ENCODE results near the gene JAM3. TPM values are rescaled to one million over a fixed set of nuclear protein-coding genes. Genes with fewer than 3 reads are reported as not detected.

JAM3 gene
- total and polyA plus RNA-seq, 2 donors (not counting 3 experiments of a cell fraction or from before 2014, with no cell fraction given): 78.8 to 137 TPM

DNA sequence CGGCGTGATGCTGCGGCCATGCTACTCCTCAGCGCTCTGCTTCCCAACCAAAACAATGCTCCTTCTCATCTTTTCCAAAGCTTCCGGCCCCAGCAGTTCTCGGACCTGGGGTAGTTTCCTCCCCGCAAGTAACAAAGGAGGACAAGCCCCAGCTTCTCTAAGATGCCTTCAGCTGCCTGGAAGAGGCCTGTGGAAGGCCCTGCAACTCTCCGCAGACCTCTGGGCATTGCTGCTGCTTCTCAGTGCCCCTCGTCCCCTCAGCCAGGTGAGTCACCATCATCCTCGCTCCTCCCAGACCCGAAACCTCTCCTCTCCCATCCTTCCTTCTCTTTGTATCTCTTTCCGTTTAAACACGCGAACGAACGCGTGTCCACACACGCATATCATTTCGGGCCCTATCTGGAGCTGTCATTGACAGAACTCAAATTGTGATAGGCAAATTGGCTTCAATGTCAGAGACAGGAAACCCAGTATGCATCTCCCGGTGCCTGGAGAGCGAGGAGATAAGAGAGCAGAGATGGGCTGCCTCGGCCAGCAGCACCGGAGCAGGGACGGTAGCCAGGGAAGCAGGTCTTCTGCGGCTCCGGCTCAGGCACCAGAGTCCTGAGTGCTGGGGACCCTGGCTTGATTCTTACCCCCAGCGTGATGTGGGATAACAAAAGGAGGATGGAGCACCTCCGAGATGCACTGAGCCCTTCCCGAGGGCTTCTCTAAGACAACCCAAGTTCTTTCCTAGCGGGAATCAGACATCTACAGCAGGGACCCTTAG is 22.0 kb upstream of the JAM3 start:
- H3K36me3 ChIP-seq (ENCODE audit: control insufficient read depth in 2 of 2, extremely low read depth in 1 of 2, insufficient read depth in 2 of 2, low read length in 2 of 2): no peaks in the 10 kb centered on the region
- peaks cover 6% of the 10 kb centered on the region in 2 experiments for H3K27me3 ChIP-seq (ENCODE audit: control insufficient read depth in 2 of 2, insufficient read depth in 2 of 2, low read length in 2 of 2)
- dilution Hi-C loops (cut with MboI; ENCODE audit: extremely low pct_ligation_motif_present, low sequenced_read_pairs) (no loop called here), intact Hi-C loops (cut with micrococcal nuclease) (no loop called here)
- H2AFZ ChIP-seq (ENCODE audit: low read depth, low read length): no peak overlapping the region
- no peak overlapping the region for H3K9ac ChIP-seq (replicated peaks; ENCODE audit: extremely low read depth, insufficient read depth, low read length)
- no peak overlapping the region for H3K4me3 ChIP-seq (replicated peaks in 1 of 3; ENCODE audit: insufficient read depth in 1 of 3, low read depth in 1 of 3, low read length in 3 of 3)
- H3K27ac ChIP-seq (ENCODE audit: insufficient read depth, low read depth, low read length): no peak overlapping the region
- no peak for DNase-seq (ENCODE audit: low read depth, low spot score)
- H3K9me3 ChIP-seq (replicated peaks; ENCODE audit: control insufficient read depth, insufficient read depth, low read length): no peaks in the 10 kb centered on the region
- no peaks in the 10 kb centered on the region for H4K20me1 ChIP-seq (replicated peaks; ENCODE audit: control insufficient read depth, extremely low read depth, insufficient read depth, low read length)
- H3K4me2 ChIP-seq (ENCODE audit: insufficient read depth, low read length): no peak overlapping the region
- no peaks in the 10 kb centered on the region for H3K79me2 ChIP-seq (ENCODE audit: control insufficient read depth, insufficient read depth, low read length)
- TF ChIP-seq EZH2 (IDR thresholded peaks at IDR 0.05; ENCODE audit: borderline replicate concordance, low read depth, low read length, severe bottlenecking) (no peak), POLR2A (IDR thresholded peaks at IDR 0.05; ENCODE audit: low read depth, low read length) (no peak), POLR2AphosphoS5 (IDR thresholded peaks at IDR 0.05; ENCODE audit: insufficient read depth, low read depth, low read length) (no peak), GATA2 (IDR thresholded peaks at IDR 0.05; ENCODE audit: insufficient read depth, insufficient read length, low read depth, low read length) (no peak), JUN (IDR thresholded peaks at IDR 0.05; ENCODE audit: borderline replicate concordance, insufficient read depth, insufficient read length, low read depth) (no peak), FOS (IDR thresholded peaks at IDR 0.05; ENCODE audit: borderline replicate concordance, insufficient read depth, low read length) (no peak), MYC (IDR thresholded peaks at IDR 0.05; ENCODE audit: low read depth, low read length) (no peak)
- TF ChIP-seq, protein P1, sequence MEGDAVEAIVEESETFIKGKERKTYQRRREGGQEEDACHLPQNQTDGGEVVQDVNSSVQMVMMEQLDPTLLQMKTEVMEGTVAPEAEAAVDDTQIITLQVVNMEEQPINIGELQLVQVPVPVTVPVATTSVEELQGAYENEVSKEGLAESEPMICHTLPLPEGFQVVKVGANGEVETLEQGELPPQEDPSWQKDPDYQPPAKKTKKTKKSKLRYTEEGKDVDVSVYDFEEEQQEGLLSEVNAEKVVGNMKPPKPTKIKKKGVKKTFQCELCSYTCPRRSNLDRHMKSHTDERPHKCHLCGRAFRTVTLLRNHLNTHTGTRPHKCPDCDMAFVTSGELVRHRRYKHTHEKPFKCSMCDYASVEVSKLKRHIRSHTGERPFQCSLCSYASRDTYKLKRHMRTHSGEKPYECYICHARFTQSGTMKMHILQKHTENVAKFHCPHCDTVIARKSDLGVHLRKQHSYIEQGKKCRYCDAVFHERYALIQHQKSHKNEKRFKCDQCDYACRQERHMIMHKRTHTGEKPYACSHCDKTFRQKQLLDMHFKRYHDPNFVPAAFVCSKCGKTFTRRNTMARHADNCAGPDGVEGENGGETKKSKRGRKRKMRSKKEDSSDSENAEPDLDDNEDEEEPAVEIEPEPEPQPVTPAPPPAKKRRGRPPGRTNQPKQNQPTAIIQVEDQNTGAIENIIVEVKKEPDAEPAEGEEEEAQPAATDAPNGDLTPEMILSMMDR (IDR thresholded peaks at IDR 0.05; ENCODE audit: extremely low read depth in 1 of 2, insufficient read depth in 1 of 2, low read depth in 1 of 2, low read length in 2 of 2): no peak
- TF ChIP-seq, protein P2, sequence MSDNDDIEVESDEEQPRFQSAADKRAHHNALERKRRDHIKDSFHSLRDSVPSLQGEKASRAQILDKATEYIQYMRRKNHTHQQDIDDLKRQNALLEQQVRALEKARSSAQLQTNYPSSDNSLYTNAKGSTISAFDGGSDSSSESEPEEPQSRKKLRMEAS (IDR thresholded peaks at IDR 0.05; ENCODE audit: insufficient read depth, insufficient read length): no peak
- ChIA-PET POLR2A (no interaction called here), CTCF (interaction anchor here (1.6 to 3.6 kb wide), 3 partner anchors 117 to 121 kb away, joined by 4 to 43 read pairs (median 4); no protein-coding TSS in a partner anchor)
- FAIRE-seq: no peak
- H3K4me1 ChIP-seq (ENCODE audit: control insufficient read depth, extremely low read depth, insufficient read depth, low read length): no peaks in the 10 kb centered on the region
- no TSS peak for BruUV-seq (replicated peaks)
- H3K9me1 ChIP-seq (replicated peaks; ENCODE audit: control insufficient read depth, extremely low read depth, insufficient read depth, low read length): no peaks in the 10 kb centered on the region
